ENCODE measurements around the gene ATAD3B.
"Not testable (repeated sequence)": the region's sequence is repeated elsewhere in the genome, so short reads cannot be mapped to it uniquely, and the experiment has no call there.

DNA sequence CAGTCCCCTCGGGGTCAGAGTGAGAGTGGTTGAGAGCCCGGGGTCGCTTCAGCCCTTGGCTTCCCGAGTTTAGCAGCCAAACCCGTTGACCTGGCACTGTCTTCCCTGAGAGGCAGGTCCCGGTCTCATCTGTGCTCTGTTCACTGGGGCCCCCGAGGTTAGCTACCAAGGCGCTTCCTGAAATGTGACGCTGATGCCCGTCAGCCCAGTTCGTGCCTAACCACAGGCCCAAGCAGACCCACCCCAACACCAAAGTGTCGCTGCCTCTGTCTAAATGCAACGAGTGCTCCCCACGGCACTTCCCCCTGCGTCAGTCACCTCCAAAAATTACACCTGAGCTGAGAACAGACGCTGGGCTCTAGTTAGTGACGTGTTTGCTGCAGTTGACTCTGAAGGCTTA lies 4.4 kb downstream of the ATAD3B start:
- not testable (repeated sequence) for TF ChIP-seq EZH2 (IDR thresholded peaks at IDR 0.05; ENCODE audit: insufficient read depth, poor library complexity, severe bottlenecking); EZH2phosphoT487 (IDR thresholded peaks at IDR 0.05; ENCODE audit: insufficient read depth, low read depth)
